ENCODE measurements around the gene PIK3AP1.

DNA sequence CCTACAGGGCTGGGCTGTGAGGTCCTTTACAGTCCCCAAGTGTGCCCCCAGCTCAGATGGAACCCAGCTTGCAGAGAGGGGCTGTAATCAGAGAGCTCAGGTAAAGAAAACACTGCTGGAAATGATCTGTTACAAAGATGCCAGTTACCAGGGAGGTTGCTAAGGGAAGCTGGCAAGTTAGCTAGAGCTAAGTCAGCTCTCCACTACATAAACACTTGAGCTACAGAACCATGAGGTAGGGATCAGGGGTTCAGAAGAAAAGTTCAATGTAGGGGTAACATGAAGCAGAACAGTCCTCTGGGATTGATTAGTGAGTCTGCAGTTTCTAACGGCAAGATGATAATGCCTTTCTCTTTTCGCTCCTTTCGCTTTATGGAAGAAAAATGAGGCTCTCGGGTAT is 80.4 kb downstream of the PIK3AP1 start:
- TF ChIP-seq EP300 (IDR thresholded peaks at IDR 0.05) (no peak), POLR2A (IDR thresholded peaks at IDR 0.05) (no peak), POLR2AphosphoS5 (IDR thresholded peaks at IDR 0.05) (no peak)
- TF ChIP-seq, protein P1, sequence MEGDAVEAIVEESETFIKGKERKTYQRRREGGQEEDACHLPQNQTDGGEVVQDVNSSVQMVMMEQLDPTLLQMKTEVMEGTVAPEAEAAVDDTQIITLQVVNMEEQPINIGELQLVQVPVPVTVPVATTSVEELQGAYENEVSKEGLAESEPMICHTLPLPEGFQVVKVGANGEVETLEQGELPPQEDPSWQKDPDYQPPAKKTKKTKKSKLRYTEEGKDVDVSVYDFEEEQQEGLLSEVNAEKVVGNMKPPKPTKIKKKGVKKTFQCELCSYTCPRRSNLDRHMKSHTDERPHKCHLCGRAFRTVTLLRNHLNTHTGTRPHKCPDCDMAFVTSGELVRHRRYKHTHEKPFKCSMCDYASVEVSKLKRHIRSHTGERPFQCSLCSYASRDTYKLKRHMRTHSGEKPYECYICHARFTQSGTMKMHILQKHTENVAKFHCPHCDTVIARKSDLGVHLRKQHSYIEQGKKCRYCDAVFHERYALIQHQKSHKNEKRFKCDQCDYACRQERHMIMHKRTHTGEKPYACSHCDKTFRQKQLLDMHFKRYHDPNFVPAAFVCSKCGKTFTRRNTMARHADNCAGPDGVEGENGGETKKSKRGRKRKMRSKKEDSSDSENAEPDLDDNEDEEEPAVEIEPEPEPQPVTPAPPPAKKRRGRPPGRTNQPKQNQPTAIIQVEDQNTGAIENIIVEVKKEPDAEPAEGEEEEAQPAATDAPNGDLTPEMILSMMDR (IDR thresholded peaks at IDR 0.05), result no peak

Measured in upper lobe of left lung (tissue), 4 donors.